Left lung (tissue), 10 donors: ENCODE data around the gene SKAP2. TPM values are rescaled to one million over a fixed set of nuclear protein-coding genes. Genes with fewer than 3 reads are reported as not detected.
A peak's percentile ranks its signal among the peaks of the same experiment; 100 is the strongest.

Source experiments
- ATAC-seq: fragments of 200-7000 bp; cut with Tn5 transposase; one replicate; pipeline ENCODE4 v1.9.1; 2020; ENCODE audit warnings: moderate library complexity
- DNase-seq, 4 donors: peaks; one replicate each; pipeline ENCODE4 v3.0.0-alpha.2; 2013 to 2020
- H3K27ac ChIP-seq, 2 donors: fragments of 200-600 bp; sonication (generic) in 1 of 2; one replicate each; pipeline versions ENCODE4 v1.5.0 to v1.8.0; 2020 to 2021
- H3K27me3 ChIP-seq, 2 donors: fragments of 200-600 bp; sonication (generic) in 1 of 2; one replicate each; pipeline versions ENCODE4 v1.5.0 to v1.8.0; 2020 to 2021
- H3K36me3 ChIP-seq, 2 donors: fragments of 200-600 bp; sonication (generic) in 1 of 2; one replicate each; pipeline versions ENCODE4 v1.5.0 to v1.8.0; 2020 to 2021
- H3K4me1 ChIP-seq, 2 donors: fragments of 200-600 bp; one replicate each; pipeline ENCODE4 v1.8.0; 2021
- H3K4me3 ChIP-seq, 2 donors: fragments of 200-600 bp; sonication (generic) in 1 of 2; one replicate each; pipeline versions ENCODE4 v1.5.0 to v1.8.0; 2020 to 2021; ENCODE audit warnings: mild to moderate bottlenecking in 1 of 2
- H3K9me3 ChIP-seq, 2 donors: fragments of 200-600 bp; sonication (generic) in 1 of 2; one replicate each; pipeline versions ENCODE4 v1.5.0 to v1.8.0; 2020 to 2021
- intact Hi-C, 2 donors: fragments of 100-400 bp; cut with DNase I; formaldehyde crosslinking; loops; one replicate each; pipeline versions ENCODE4 v1.11.2 to v1.14.2; 2022
- polyA plus RNA-seq, 6 donors: library from polyadenylated mRNA; unstranded; fragments of 120-200 nt; gene quantifications; one replicate each; pipeline ENCODE4 v1.2.1, GENCODE V29; 2013; ENCODE audit not compliant: insufficient read length in 6 of 6
- total RNA-seq, 2 donors: library from RNA; stranded (reverse); fragmentation: NEBNext Ultra II Directional; extraction: Animal tissue kit (Norgen Biotek cat#: 25700); gene quantifications; one replicate each; pipeline ENCODE4 v1.2.1, GENCODE V29; 2021
- TF ChIP-seq, protein P1 (sequence below), 2 donors: fragments of 200-600 bp; sonication (generic) in 1 of 2; IDR thresholded peaks; one replicate each; pipeline versions ENCODE4 v1.5.0 to v1.8.0; 2021; ENCODE audit warnings: antibody characterized with exemption in 2 of 2
- donor health status: DM: no; HTN: yes; CAD: no.
- donor health status: DM: no; HTN: no; CAD: no.

SKAP2 gene
- total and polyA plus RNA-seq, 8 donors: 43.5 to 61.0 (median 47.2) TPM

GRCh38 chr7:26681819-26682418, 182.5 kb downstream of the SKAP2 start:
- H3K4me3 ChIP-seq: no peak overlapping the region
- H3K27me3 ChIP-seq: no peaks in the 10 kb centered on the region
- DNase-seq: peak in 1 of 4 donors; percentile 43
- peak; percentile 63 for ATAC-seq
- no peaks in the 10 kb centered on the region for H3K9me3 ChIP-seq
- H3K27ac ChIP-seq: no peak overlapping the region
- intact Hi-C loops: no loop called here
- peaks cover 0 to 5% of the 10 kb centered on the region in 2 donors for H3K36me3 ChIP-seq
- peaks cover 6 to 31% of the 10 kb centered on the region in 2 donors for H3K4me1 ChIP-seq
- TF ChIP-seq, protein P1, sequence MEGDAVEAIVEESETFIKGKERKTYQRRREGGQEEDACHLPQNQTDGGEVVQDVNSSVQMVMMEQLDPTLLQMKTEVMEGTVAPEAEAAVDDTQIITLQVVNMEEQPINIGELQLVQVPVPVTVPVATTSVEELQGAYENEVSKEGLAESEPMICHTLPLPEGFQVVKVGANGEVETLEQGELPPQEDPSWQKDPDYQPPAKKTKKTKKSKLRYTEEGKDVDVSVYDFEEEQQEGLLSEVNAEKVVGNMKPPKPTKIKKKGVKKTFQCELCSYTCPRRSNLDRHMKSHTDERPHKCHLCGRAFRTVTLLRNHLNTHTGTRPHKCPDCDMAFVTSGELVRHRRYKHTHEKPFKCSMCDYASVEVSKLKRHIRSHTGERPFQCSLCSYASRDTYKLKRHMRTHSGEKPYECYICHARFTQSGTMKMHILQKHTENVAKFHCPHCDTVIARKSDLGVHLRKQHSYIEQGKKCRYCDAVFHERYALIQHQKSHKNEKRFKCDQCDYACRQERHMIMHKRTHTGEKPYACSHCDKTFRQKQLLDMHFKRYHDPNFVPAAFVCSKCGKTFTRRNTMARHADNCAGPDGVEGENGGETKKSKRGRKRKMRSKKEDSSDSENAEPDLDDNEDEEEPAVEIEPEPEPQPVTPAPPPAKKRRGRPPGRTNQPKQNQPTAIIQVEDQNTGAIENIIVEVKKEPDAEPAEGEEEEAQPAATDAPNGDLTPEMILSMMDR (IDR thresholded peaks at IDR 0.05): peak; percentile 78 to 90

- TF ChIP-seq, protein P1 (IDR thresholded peaks at IDR 0.05): no peak
- no peak for DNase-seq
- intact Hi-C loops: no loop called here
Observed at GRCh38 chr7:26680587-26680986, 183.8 kb downstream of the SKAP2 start.

GRCh38 chr7:26675143-26675887, 189.1 kb downstream of the SKAP2 start:
- no peak for ATAC-seq
- Histone ChIP-seq H3K27me3 (no peaks in the 10 kb centered on the region), H3K36me3 (no peaks in the 10 kb centered on the region), H3K4me3 (no peak overlapping the region), H3K9me3 (no peaks in the 10 kb centered on the region), H3K27ac (no peak overlapping the region), H3K4me1 (peaks cover 0 to 13% of the 10 kb centered on the region in 2 donors)
- intact Hi-C loops: no loop called here
- DNase-seq: no peak
- TF ChIP-seq, protein P1 (IDR thresholded peaks at IDR 0.05): no peak

More at GRCh38 chr7:26680587-26680986, 183.8 kb downstream of the SKAP2 start:
- peaks cover 6 to 26% of the 10 kb centered on the region in 2 donors for H3K4me1 ChIP-seq
- no peak for ATAC-seq
- H3K4me3 ChIP-seq: no peak overlapping the region
- no peaks in the 10 kb centered on the region for H3K9me3 ChIP-seq
- H3K27ac ChIP-seq: no peak overlapping the region
- no peaks in the 10 kb centered on the region for H3K27me3 ChIP-seq
- H3K36me3 ChIP-seq: peaks cover 0 to 5% of the 10 kb centered on the region in 2 donors

- Histone ChIP-seq H3K4me1 (peaks cover 0 to 13% of the 10 kb centered on the region in 2 donors), H3K27me3 (no peaks in the 10 kb centered on the region), H3K4me3 (no peak overlapping the region), H3K36me3 (no peaks in the 10 kb centered on the region), H3K9me3 (no peaks in the 10 kb centered on the region), H3K27ac (no peak overlapping the region)
- no peak for ATAC-seq
- DNase-seq: no peak
- TF ChIP-seq, protein P1 (IDR thresholded peaks at IDR 0.05): no peak
- intact Hi-C loops: no loop called here
Observed at GRCh38 chr7:26673858-26674257, 190.5 kb downstream of the SKAP2 start.

- no peak for ATAC-seq
- Histone ChIP-seq H3K36me3 (no peaks in the 10 kb centered on the region), H3K27ac (no peak overlapping the region), H3K27me3 (no peaks in the 10 kb centered on the region), H3K9me3 (no peaks in the 10 kb centered on the region), H3K4me3 (no peak overlapping the region), H3K4me1 (peaks cover 0 to 13% of the 10 kb centered on the region in 2 donors)
- intact Hi-C loops: no loop called here
- TF ChIP-seq, protein P1 (IDR thresholded peaks at IDR 0.05): no peak
- DNase-seq: no peak
Observed at GRCh38 chr7:26673271-26673670, 191.1 kb downstream of the SKAP2 start.
